GM19468 (cell line): ENCODE measurements around the gene SEH1L.
"Not testable (repeated sequence)": the region's sequence is repeated elsewhere in the genome, so short reads cannot be mapped to it uniquely, and the experiment has no call there.

ENCODE experiments used
- ATAC-seq: cut with Tn5 transposase; IDR thresholded peaks from one replicate; pipeline ENCODE4 v1.9.1; 2021; ENCODE audit warnings: mild to moderate bottlenecking, moderate library complexity, moderate number of reproducible peaks; ENCODE audit not compliant: unreplicated experiment; ENCODE audit errors: extremely low read depth

SEH1L gene

GRCh38 chr18:12934454-12935071 lies 13.2 kb upstream of the SEH1L start:
- ATAC-seq: no peak

- no peak for ATAC-seq
Measured at GRCh38 chr18:12939162-12939561, 8.6 kb upstream of the SEH1L start.

- ATAC-seq: no peak
Measured at GRCh38 chr18:12943215-12943614, 4.6 kb upstream of the SEH1L start.

GRCh38 chr18:12944709-12945108 lies 3.1 kb upstream of the SEH1L start:
- no peak for ATAC-seq

- ATAC-seq: no peak
Measured at GRCh38 chr18:12946549-12947284, 1.1 kb upstream of the SEH1L start.

- ATAC-seq: peak; percentile 61
Measured at GRCh38 chr18:12948050-12948804, 416 bp downstream of the SEH1L start.

- no peak for ATAC-seq
Measured at GRCh38 chr18:12958478-12958877, 10.7 kb downstream of the SEH1L start.

GRCh38 chr18:12960395-12960794 lies 12.6 kb downstream of the SEH1L start:
- ATAC-seq: no peak

GRCh38 chr18:12960853-12961397 lies 13.1 kb downstream of the SEH1L start:
- no peak for ATAC-seq

- no peak for ATAC-seq
Measured at GRCh38 chr18:12963069-12963468, 15.3 kb downstream of the SEH1L start.

- ATAC-seq: no peak
Measured at GRCh38 chr18:12968115-12968514, 20.3 kb downstream of the SEH1L start.

- ATAC-seq: no peak
Measured at GRCh38 chr18:12968619-12969018, 20.8 kb downstream of the SEH1L start.

- ATAC-seq: no peak
Measured at GRCh38 chr18:12973562-12974213, 25.9 kb downstream of the SEH1L start.

GRCh38 chr18:12975488-12975887 lies 27.7 kb downstream of the SEH1L start:
- ATAC-seq: no peak

GRCh38 chr18:12976305-12976704 lies 28.5 kb downstream of the SEH1L start:
- ATAC-seq: no peak

- not testable (repeated sequence) for ATAC-seq
Measured at GRCh38 chr18:12980065-12980464, 32.3 kb downstream of the SEH1L start.

GRCh38 chr18:12989397-12990122 lies 41.7 kb downstream of the SEH1L start:
- no peak for ATAC-seq

- no peak for ATAC-seq
Measured at GRCh38 chr18:12990123-12990475, 42.3 kb downstream of the SEH1L start.

- ATAC-seq: no peak
Measured at GRCh38 chr18:12990641-12990966, 42.8 kb downstream of the SEH1L start.
